ENCODE data around the gene STK33. TPM values are rescaled to one million over a fixed set of nuclear protein-coding genes. Genes with fewer than 3 reads are reported as not detected.

Gene STK33
- total RNA-seq, 1 experiment from 2014 or later, result not detected

- no peak for DNase-seq (ENCODE audit: low read depth, low spot score)
These were observed 237.1 kb downstream of the STK33 start for GRCh38 chr11:8356721-8357504.

GRCh38 chr11:8356216-8356615 lies 237.8 kb downstream of the STK33 start:
- no peak for DNase-seq (ENCODE audit: low read depth, low spot score)
- in situ Hi-C loops (cut with HindIII; ENCODE audit: low pct_unique_long_range_greater_than_20kb, low sequenced_read_pairs), result no loop called here

More at GRCh38 chr11:8356721-8357504, 237.1 kb downstream of the STK33 start:
- in situ Hi-C loops (cut with HindIII; ENCODE audit: low pct_unique_long_range_greater_than_20kb, low sequenced_read_pairs), result no loop called here

GRCh38 chr11:8355416-8355742 lies 238.6 kb downstream of the STK33 start:
- in situ Hi-C loops (cut with HindIII; ENCODE audit: low pct_unique_long_range_greater_than_20kb, low sequenced_read_pairs), result no loop called here
- DNase-seq (ENCODE audit: low read depth, low spot score), result no peak

- in situ Hi-C loops (cut with HindIII; ENCODE audit: low pct_unique_long_range_greater_than_20kb, low sequenced_read_pairs), result no loop called here
- peak; percentile 7 for DNase-seq (ENCODE audit: low read depth, low spot score)
These were observed 239.2 kb downstream of the STK33 start for GRCh38 chr11:8354622-8355415.

GRCh38 chr11:8352876-8353505 lies 241.0 kb downstream of the STK33 start:
- in situ Hi-C loops (cut with HindIII; ENCODE audit: low pct_unique_long_range_greater_than_20kb, low sequenced_read_pairs), result no loop called here
- peak; percentile 53 for DNase-seq (ENCODE audit: low read depth, low spot score)

GRCh38 chr11:8352103-8352875 lies 241.7 kb downstream of the STK33 start:
- no peak for DNase-seq (ENCODE audit: low read depth, low spot score)

GRCh38 chr11:8351223-8351622 lies 242.8 kb downstream of the STK33 start:
- in situ Hi-C loops (cut with HindIII; ENCODE audit: low pct_unique_long_range_greater_than_20kb, low sequenced_read_pairs), result no loop called here
- no peak for DNase-seq (ENCODE audit: low read depth, low spot score)

More at GRCh38 chr11:8352103-8352875, 241.7 kb downstream of the STK33 start:
- in situ Hi-C loops (cut with HindIII; ENCODE audit: low pct_unique_long_range_greater_than_20kb, low sequenced_read_pairs), result no loop called here

GRCh38 chr11:8347978-8348377 lies 246.1 kb downstream of the STK33 start:
- in situ Hi-C loops (cut with HindIII; ENCODE audit: low pct_unique_long_range_greater_than_20kb, low sequenced_read_pairs), result no loop called here
- no peak for DNase-seq (ENCODE audit: low read depth, low spot score)

- in situ Hi-C loops (cut with HindIII; ENCODE audit: low pct_unique_long_range_greater_than_20kb, low sequenced_read_pairs), result no loop called here
- DNase-seq (ENCODE audit: low read depth, low spot score), result no peak
These were observed 247.8 kb downstream of the STK33 start for GRCh38 chr11:8346157-8346755.

GRCh38 chr11:8345179-8345578 lies 248.8 kb downstream of the STK33 start:
- in situ Hi-C loops (cut with HindIII; ENCODE audit: low pct_unique_long_range_greater_than_20kb, low sequenced_read_pairs), result no loop called here
- no peak for DNase-seq (ENCODE audit: low read depth, low spot score)

GRCh38 chr11:8344346-8344745 lies 249.7 kb downstream of the STK33 start:
- no peak for DNase-seq (ENCODE audit: low read depth, low spot score)
- in situ Hi-C loops (cut with HindIII; ENCODE audit: low pct_unique_long_range_greater_than_20kb, low sequenced_read_pairs), result no loop called here

GRCh38 chr11:8342821-8343681 lies 251.0 kb downstream of the STK33 start:
- DNase-seq (ENCODE audit: low read depth, low spot score), result no peak
- in situ Hi-C loops (cut with HindIII; ENCODE audit: low pct_unique_long_range_greater_than_20kb, low sequenced_read_pairs), result no loop called here

- in situ Hi-C loops (cut with HindIII; ENCODE audit: low pct_unique_long_range_greater_than_20kb, low sequenced_read_pairs), result no loop called here
These were observed 252.0 kb downstream of the STK33 start for GRCh38 chr11:8341996-8342395.

More at GRCh38 chr11:8341996-8342395, 252.0 kb downstream of the STK33 start:
- no peak for DNase-seq (ENCODE audit: low read depth, low spot score)
